Measurements from ENCODE around the gene SERPINC1.

DNA sequence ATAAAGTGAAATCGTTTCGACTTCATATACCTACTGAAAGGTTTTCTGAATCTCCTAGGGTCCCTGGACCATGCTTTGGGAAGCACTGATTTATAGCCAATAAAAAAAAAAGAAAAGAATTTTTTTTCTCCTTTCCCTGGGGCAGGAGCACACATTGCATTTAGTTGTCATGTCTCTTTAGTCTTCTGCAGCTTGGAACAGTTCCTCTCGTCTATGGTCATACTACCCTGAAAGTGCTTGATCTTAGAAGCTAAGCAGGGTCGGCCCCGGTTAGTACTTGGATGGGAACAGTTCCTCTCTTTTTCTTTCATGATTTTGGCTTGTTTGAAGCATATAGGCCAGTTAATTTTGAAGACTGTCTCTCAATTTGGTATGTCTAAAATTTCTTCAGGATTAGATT lies 3.7 kb upstream of the SERPINC1 start:
- TF ChIP-seq POLR2AphosphoS5 (IDR thresholded peaks at IDR 0.05; ENCODE audit: borderline replicate concordance, low read depth, low read length) (no peak), EZH2 (IDR thresholded peaks at IDR 0.05) (no peak)

Measured in SK-N-MC (cell line).